Astrocyte of the cerebellum (primary cell): ENCODE data around the gene FFAR1.

Experiments
- DNase-seq: peaks from one replicate; pipeline ENCODE4 v3.0.0-alpha.2; 2011; ENCODE audit warnings: low read depth
- H3K4me3 ChIP-seq: 2 replicates; pipeline ENCODE4 v1.5.1; 2011; ENCODE audit warnings: mild to moderate bottlenecking, low read depth, low read length, moderate library complexity
- in situ Hi-C: cut with HindIII; loops from 2 replicates; pipeline ENCODE4 v1.10.0; 2017; ENCODE audit warnings: low sequenced_read_pairs
- TF ChIP-seq, protein P1 (sequence below): IDR thresholded peaks from 2 replicates; pipeline ENCODE4 v1.5.1; 2012; ENCODE audit warnings: low read length, low read depth, moderate library complexity, mild to moderate bottlenecking; ENCODE audit errors: missing control alignments

FFAR1 gene

DNA sequence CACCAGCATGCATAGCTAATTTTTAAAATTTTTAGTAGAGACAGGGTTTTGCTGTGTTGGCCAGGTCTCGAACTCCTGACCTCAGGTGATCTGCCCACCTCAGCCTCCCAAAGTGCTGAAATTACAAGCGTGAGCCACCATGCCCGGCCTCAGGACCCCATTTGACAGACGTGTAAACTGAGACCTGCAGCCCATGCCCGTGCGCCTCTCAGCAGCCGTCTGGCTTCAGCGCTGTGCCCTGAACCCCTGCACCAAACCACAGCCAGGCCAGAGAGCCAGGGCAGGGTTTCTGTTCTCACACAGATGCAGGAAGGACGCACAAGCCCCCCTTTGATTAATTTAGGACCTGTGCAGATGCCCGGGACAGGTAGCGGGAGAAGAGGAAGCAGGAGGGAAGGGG lies 7.3 kb upstream of the FFAR1 start:
- H3K4me3 ChIP-seq, result no peak overlapping the region
- in situ Hi-C loops, result no loop called here
- no peak for DNase-seq
- TF ChIP-seq, protein P1, sequence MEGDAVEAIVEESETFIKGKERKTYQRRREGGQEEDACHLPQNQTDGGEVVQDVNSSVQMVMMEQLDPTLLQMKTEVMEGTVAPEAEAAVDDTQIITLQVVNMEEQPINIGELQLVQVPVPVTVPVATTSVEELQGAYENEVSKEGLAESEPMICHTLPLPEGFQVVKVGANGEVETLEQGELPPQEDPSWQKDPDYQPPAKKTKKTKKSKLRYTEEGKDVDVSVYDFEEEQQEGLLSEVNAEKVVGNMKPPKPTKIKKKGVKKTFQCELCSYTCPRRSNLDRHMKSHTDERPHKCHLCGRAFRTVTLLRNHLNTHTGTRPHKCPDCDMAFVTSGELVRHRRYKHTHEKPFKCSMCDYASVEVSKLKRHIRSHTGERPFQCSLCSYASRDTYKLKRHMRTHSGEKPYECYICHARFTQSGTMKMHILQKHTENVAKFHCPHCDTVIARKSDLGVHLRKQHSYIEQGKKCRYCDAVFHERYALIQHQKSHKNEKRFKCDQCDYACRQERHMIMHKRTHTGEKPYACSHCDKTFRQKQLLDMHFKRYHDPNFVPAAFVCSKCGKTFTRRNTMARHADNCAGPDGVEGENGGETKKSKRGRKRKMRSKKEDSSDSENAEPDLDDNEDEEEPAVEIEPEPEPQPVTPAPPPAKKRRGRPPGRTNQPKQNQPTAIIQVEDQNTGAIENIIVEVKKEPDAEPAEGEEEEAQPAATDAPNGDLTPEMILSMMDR, result no peak

DNA sequence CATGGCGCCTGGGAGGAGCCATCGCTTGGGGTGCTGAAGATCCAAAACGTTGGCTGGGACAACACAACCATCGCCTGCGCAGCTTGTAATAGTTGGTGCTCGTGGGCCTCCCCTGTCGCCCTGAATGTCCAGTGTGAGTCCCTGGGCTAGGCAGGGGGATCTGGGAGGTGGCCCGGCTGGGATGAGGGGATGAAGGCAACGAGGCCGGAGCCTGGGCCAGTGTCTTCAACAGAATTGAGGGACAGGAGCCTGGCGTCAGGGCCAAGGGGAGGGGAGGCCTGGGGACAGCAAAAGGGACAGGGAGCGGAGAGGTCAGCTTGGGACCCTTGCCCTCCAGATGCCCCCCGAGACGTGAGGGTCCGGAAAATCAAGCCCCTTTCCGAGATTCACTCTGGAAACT lies 6.7 kb upstream of the FFAR1 start:
- no peak overlapping the region for H3K4me3 ChIP-seq
- DNase-seq, result no peak
- TF ChIP-seq, protein P1, result no peak
- in situ Hi-C loops, result no loop called here

- DNase-seq, result no peak
- in situ Hi-C loops, result no loop called here
- TF ChIP-seq, protein P1, result no peak
- H3K4me3 ChIP-seq, result no peak overlapping the region
These were observed 6.0 kb upstream of the FFAR1 start for GRCh38 chr19:35341565-35342225.

DNA sequence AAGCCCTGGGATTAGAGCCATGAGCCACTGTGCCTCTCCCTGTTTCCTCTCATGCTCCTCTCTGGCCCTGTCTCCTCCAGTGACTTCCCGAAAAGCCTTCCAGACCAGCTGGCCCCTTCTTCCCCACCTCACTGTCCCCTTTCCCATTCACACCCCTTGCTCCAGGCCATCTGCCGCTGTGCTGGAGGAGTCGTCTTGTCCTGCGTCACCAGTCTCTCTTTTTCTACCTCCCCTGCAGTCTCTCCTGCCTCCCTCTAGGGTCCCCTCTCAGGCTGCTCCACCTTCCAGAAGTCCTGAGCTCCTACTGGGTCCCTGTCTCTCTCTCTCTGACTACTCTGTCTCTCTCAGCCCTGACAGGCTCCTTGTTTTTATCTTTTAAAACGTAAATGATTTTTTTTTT lies 5.3 kb upstream of the FFAR1 start:
- TF ChIP-seq, protein P1, result no peak
- in situ Hi-C loops, result no loop called here
- no peak overlapping the region for H3K4me3 ChIP-seq
- DNase-seq, result no peak

GRCh38 chr19:35344511-35345031 lies 3.1 kb upstream of the FFAR1 start:
- TF ChIP-seq, protein P1, result no peak
- H3K4me3 ChIP-seq, result no peak overlapping the region
- in situ Hi-C loops, result no loop called here
- DNase-seq, result no peak

DNA sequence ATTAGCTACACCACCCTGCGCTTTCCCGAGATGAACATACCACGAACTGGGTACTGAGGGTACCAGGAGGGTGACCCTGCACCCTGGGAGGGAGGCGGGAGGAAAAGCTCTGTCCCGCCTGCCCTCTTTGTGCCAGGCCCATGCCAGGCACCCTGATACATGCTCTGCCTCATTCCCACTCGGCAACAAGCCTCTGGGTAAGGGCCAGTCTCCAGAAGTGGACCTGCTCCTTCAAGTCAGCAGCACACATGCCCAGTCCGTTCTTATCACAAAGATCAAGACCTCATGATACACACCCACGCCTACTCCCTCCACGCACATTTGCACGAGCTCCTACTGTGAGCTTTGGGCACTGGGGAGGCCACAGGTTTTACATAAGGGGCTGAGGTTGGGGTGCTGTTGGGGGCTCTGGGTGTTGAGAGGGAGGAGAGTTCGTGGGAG lies 2.0 kb upstream of the FFAR1 start:
- TF ChIP-seq, protein P1, result no peak
- in situ Hi-C loops, result no loop called here
- H3K4me3 ChIP-seq, result no peak overlapping the region
- no peak for DNase-seq
